ENCODE measurements around the gene NOSIP.

DNA sequence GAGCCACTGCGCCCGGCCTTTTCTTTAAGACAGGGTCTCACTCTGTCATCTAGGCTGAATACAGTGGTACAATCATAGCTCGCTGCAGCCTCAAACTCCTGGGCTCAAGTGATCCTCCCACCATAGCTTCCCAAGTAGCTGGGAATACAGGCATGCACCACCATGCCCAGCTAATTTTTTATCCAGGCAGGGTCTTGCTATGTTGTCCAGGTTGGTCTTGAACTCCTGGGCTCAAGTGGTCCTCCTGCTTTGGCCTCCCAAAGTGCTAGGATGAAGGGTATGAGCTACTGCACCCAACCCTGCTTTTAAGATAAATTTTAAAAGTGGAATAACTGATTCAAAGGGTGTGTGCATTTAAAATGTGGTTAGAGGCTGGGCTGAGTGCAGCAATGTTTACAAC is 14.1 kb downstream of the NOSIP start:
- TF ChIP-seq, protein P1, sequence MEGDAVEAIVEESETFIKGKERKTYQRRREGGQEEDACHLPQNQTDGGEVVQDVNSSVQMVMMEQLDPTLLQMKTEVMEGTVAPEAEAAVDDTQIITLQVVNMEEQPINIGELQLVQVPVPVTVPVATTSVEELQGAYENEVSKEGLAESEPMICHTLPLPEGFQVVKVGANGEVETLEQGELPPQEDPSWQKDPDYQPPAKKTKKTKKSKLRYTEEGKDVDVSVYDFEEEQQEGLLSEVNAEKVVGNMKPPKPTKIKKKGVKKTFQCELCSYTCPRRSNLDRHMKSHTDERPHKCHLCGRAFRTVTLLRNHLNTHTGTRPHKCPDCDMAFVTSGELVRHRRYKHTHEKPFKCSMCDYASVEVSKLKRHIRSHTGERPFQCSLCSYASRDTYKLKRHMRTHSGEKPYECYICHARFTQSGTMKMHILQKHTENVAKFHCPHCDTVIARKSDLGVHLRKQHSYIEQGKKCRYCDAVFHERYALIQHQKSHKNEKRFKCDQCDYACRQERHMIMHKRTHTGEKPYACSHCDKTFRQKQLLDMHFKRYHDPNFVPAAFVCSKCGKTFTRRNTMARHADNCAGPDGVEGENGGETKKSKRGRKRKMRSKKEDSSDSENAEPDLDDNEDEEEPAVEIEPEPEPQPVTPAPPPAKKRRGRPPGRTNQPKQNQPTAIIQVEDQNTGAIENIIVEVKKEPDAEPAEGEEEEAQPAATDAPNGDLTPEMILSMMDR (IDR thresholded peaks at IDR 0.05): no peak
- no peak for TF ChIP-seq EP300 (IDR thresholded peaks at IDR 0.05)
